HG03139 (cell line): Measurements from ENCODE around the gene WDR18.

Source experiments
- ATAC-seq: cut with Tn5 transposase; IDR thresholded peaks from one replicate; pipeline ENCODE4 v1.9.1; 2021; ENCODE audit not compliant: unreplicated experiment

WDR18 gene

GRCh38 chr19:984165-984967 is at the start of gene WDR18:
Gene WDR18 (plus strand): TSS chr19:984345. CDS start chr19:984354, 9 bp downstream.
- peak; percentile 64 for ATAC-seq

GRCh38 chr19:934865-935479 is 49.2 kb upstream of the WDR18 start:
- ATAC-seq, result no peak

GRCh38 chr19:936175-936546 is 48.0 kb upstream of the WDR18 start:
- no peak for ATAC-seq

GRCh38 chr19:937259-937694 is 46.9 kb upstream of the WDR18 start:
- ATAC-seq, result no peak

DNA sequence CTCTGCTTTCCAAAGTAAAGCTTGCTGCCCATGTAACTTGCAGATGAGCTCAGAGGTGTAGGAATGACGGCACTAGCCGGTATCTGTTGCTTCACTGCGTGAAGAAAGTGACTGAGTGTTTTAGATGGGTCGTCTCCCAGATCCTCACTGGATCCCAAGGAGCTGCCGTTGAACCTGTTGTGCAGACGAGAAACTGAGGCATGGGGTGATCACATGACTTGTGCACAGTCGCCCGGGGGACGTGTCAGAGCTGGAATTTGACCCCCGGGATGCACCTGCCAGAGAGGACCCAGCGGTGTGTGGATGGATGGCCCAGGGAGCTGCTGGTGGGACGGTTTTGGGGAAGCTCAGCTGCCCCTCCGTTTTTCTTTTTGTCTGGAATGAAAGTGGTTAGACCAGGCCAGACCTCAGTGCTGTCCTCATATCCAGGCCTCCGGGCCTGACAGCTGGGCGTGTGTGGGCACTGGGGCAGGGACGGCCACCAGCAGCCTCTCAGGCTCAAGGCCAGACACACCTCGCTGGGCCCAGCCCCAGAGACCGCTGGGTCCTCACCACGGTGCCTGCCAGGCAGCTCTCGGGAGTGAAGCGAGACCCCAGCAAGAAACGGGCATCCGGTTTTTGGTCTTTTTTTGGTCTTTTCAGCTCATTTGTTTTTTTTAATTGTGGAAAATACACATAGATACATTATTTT is 45.8 kb upstream of the WDR18 start:
- no peak for ATAC-seq

DNA sequence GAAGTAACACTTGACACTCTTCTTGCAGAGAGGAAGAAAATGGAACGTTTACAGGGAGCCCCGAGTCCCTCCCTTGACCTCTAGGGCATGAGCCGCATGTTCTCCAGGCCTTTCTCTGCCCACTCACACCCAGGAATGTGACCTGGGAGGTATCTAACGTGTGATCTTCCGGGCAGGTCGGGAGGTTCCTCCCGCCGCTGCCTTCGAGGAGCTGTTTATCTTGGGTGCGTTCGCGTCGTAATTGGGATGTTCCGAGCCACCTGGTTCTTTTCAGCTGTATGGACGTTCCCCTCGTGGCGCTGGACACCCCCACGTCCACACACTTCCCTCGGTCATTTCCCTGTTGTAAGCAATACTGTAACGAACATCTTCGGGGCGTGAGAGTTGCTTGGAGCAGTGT is 44.7 kb upstream of the WDR18 start:
- no peak for ATAC-seq

- ATAC-seq, result no peak
These were observed 44.2 kb upstream of the WDR18 start for GRCh38 chr19:939922-940321.

DNA sequence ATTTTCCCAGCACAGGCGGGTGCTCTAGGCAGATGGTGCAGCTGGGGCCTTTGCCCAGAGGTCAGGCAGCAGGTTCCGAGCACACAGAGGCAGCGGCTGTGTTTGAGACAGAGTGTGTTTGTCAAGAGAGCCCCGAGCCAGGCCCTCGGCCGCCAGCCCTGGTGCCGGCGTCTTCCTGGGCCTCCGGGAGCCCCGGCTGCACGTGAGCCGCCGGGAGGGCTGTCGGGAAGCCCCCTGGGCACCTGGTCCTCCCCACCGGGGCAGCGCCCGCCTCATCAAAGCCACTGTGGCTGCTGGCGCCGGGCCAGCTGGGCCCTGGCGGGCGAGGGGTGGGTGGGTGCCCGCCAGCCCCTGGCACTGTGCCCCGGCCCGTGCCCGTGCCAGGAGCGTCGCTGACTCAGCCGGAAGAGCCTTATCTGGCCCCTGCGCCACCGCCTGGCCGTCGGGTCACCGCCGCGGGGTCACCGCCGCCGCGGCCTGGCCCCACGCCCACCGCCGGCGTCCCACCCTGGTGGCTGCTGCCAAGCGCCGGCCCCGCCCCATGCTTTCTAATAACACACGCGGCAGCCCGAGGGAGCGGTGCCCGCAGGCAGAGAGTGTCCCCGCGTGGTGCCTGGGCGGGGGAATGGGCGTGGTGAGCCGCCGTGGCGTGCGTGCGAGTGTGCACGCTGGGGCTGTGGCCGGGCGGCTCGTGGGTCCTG is 43.4 kb upstream of the WDR18 start:
- ATAC-seq, result no peak

DNA sequence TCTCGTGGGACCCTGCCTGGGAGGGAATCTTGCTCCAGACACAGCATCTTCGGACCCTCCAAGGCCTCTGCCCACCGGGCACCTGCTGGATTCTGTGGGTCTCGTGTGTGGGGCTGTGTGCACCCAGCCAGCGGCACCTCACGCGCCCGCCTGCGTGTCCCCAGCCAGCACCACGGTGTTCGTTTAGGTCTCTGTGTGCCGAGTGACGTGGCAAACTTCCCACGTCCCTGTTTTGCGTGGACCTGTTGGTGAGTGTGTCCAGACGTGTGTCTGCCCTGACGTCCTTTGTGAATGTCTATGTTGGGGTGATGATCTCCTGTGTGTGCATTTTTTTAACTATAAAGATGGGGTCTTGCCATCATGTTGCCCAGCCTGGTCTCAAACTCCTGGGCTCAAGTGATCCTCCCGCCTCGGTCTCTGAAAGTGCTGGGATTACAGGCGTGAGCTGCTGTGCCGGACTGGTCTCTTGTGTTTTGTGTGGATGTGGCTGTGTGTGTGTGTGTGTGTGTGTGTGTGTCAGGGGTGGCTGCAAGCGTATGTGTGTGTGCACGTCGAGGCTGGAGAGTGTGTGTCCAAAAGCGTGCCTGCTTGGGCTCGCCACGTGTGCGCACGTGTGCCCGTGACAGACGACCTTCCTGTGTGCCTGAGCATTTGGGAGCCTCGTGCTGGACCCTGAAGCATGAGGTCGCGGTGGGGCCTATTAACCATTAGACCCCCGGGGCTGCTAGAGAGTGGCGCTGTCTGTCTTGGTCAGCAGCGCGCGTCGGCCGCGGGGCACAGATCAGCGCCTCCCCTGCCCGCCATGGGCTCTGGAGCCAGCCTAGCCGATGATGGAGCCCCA is 42.6 kb upstream of the WDR18 start:
- no peak for ATAC-seq

DNA sequence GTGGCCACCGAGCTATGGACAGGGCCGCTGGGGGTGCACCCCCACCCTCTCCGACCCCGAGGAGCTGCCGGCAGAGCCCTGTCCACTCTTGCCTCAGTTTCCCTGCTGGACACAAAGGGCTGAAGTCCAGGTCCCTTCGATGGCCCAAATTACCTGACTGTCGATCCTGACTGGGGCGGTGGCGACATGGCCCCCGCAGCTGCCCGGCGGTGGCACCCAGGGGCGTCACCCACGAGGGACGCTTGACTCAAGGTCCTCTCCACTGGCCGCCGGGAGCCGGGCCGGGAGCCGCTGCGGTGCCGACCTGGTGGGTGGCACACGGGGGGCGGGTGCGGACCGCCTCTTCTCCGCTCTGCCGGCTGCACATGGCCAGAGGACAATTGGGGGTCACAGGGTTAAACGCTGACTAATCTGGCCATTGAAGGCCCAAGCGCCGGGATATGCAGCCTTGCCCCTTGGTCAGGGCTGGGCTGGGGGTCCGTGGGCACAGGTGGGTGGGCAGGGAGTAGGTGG is 42.0 kb upstream of the WDR18 start:
- ATAC-seq, result no peak

DNA sequence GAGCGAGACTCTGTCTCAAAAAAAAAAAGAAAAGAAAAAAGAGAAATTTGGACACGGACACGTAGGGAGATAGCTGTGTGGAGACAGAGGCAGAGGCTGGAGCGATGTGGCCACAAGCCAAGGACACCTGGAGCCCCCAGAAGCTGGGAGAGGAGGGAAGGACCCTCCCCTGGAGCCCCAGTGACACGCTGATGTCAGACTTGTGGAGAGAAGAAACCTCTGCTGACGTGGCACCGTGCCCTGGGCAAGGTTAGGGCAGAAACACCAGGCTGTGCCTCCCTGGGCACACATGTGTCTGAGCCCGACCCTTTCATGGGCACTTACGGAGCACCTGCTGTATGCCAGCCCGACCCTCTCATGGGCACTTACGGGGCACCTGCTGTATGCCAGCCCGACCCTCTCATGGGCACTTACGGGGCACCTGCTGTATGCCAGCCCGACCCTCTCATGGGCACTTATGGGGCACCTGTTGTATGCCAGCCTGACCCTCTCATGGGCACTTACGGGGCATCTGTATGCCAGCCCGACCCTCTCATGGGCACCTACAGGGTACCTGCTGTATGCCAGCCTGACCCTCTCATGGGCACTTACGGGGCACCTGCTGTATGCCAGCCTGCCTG is 40.5 kb upstream of the WDR18 start:
- no peak for ATAC-seq

- no peak for ATAC-seq
These were observed 40.0 kb upstream of the WDR18 start for GRCh38 chr19:944171-944567.

- no peak for ATAC-seq
These were observed 39.4 kb upstream of the WDR18 start for GRCh38 chr19:944663-945241.

DNA sequence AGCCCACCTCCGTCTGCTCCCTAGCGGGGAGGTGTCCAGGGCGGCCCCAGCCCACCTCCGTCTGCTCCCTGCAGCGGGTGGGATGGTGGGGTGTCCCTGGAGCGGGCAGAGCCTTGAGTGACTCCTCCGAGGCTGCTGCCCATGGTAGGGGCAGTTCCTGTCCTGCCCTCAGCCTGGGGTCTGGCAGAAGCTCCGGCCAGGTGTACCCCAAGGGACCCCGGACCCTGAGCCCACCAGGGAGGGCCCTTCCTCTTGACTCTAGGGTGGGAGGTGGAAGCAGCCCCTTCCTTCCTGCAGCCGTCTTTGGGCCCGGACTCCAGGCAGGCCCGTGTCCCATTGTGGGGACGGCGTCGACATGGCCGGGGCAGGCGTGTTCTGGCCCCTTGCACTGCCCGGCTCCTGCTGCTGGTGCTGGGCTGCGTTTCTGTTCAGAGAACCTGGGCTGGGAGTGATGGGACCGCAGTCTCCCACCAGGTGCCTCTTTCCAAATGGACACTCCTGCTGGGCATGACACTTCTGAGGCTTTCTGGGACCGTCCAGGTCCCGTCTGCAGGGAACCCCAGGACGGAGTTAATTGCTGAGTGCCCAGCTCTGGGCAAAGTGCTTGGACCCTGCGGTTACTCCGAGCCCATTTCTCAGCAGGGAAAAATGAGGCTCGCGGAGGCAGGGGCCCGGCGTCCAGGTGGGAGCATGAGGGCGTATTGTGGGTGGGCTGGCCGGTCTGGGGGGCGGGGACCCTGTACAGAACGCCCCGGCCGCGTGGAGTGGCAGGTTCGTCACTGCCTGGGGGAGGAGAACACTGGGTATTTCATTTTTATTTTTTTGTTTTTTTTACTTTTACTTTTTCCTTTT is 38.5 kb upstream of the WDR18 start:
- no peak for ATAC-seq

- no peak for ATAC-seq
These were observed 36.9 kb upstream of the WDR18 start for GRCh38 chr19:947090-947706.

GRCh38 chr19:947707-948539 is 36.2 kb upstream of the WDR18 start:
- ATAC-seq, result peak; percentile 71

- no peak for ATAC-seq
These were observed 35.2 kb upstream of the WDR18 start for GRCh38 chr19:948842-949496.
